Measurements from ENCODE around the gene NENF.

DNA sequence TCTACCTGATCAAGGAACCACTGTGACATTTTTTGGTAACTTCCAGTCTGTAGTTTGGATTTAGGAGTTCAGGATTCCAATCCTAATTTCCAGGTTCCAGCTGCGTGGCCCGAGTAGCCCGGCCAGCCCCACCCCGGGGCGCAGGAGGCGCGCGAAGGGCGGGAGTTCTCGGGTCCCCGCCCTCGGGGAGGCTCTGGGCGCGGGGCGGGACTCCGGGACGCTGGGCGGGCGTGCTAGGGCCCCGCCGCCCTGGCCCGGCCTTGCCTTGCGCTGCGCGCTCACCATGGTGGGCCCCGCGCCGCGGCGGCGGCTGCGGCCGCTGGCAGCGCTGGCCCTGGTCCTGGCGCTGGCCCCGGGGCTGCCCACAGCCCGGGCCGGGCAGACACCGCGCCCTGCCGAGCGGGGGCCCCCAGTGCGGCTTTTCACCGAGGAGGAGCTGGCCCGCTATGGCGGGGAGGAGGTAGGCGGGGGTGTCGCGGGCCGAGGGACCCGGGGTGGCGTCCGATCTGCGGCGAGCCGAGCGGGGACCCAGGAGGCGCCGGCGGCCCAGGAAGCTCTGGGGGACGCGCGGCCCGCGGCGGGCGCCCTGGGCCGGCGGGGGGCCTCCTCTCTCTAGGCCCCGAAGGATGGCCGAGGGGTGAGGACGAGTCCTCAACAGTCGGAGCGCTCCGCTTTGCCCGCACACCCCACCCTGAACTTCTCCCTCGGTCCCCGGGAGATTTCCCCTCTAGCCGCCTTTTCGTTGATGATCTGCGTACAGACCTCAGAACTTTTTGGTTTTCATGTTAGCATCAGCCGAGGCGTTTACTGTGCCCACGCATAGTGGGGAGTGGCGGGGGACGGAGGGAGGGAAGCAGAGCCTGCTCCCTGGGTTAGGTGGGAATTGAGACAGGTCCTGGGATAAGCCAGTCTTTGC lies at the start of gene NENF:
- TF ChIP-seq, protein P1, sequence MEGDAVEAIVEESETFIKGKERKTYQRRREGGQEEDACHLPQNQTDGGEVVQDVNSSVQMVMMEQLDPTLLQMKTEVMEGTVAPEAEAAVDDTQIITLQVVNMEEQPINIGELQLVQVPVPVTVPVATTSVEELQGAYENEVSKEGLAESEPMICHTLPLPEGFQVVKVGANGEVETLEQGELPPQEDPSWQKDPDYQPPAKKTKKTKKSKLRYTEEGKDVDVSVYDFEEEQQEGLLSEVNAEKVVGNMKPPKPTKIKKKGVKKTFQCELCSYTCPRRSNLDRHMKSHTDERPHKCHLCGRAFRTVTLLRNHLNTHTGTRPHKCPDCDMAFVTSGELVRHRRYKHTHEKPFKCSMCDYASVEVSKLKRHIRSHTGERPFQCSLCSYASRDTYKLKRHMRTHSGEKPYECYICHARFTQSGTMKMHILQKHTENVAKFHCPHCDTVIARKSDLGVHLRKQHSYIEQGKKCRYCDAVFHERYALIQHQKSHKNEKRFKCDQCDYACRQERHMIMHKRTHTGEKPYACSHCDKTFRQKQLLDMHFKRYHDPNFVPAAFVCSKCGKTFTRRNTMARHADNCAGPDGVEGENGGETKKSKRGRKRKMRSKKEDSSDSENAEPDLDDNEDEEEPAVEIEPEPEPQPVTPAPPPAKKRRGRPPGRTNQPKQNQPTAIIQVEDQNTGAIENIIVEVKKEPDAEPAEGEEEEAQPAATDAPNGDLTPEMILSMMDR (conservative IDR thresholded peaks at IDR 0.05; ENCODE audit: low read length), result no peak
- no peak for TF ChIP-seq EZH2phosphoT487 (IDR thresholded peaks at IDR 0.05; ENCODE audit: borderline replicate concordance)
